Measurements from ENCODE around the gene TMTC2.

GRCh38 chr12:82817368-82817767 is 130.7 kb downstream of the TMTC2 start:
- TF ChIP-seq EZH2phosphoT487 (IDR thresholded peaks at IDR 0.05; ENCODE audit: insufficient read depth, low read depth): no peak
- TF ChIP-seq EZH2 (IDR thresholded peaks at IDR 0.05; ENCODE audit: insufficient read depth, poor library complexity, severe bottlenecking): no peak

Data from GM23248 (cell line).